ENCODE results near the gene IFT22. TPM values are rescaled to one million over a fixed set of nuclear protein-coding genes. Genes with fewer than 3 reads are reported as not detected.

IFT22 gene
- total RNA-seq: 15.2 TPM

DNA sequence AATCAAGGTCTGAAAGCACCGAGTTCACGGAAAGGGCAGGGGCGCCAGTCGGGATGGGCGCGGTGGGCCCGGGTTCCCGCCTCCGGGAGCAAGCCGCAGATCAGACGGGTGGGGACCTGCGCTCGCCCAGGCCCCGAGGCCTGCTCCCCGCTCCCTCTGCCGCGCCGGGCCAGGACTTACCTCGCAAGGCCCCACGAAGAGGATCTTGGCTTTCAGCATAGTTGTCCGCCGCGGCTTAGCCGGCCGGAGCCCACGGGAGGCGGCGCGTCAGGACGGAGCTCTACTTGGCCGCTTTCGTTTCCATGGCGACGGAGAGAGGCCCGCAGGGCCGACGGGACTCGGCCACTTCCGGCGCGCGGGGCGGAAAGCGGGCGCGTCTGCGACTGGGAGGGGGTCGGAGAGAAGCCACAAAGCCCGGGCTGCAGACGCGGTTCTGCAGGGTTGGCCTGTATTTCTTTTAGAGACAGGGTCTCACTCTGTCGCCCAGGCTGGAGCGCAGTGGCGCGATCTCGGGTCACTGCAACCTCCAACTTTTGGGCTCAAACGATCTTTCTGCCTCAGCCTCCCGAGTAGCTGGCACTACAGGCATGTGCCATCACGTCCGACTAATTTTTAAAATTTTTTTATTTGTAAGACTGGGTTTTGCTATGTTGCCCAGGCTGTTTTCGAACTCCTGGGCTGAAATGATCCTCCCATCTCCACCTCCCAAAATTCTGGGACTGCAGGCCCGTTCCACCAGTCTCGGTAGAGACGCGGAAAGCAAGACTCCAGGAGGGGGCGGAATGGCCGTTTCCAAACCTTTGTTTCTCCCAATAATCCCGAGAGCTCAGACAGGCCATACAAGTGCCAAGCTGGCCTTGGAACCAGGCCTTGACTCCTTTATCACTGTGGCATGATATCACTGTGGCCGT lies at the start of gene IFT22:
IFT22 (minus strand) TSS at position 322 of the 911 bp plus-strand sequence; CDS start at position 219, 103 bp downstream.
- Histone ChIP-seq H3K9me3 (no peaks in the 10 kb centered on the region), H3K4me1 (peaks cover 15% of the 10 kb centered on the region), H3K36me3 (peaks cover 0 to 10% of the 10 kb centered on the region in 2 donors), H3K27me3 (no peaks in the 10 kb centered on the region), H3K4me3 (peak within 1 kb of the TSS; percentile 74 to 77), H3K27ac (peak within 1 kb of the TSS; percentile 57)
- peak in 1 of 2 donors; percentile 90 for DNase-seq (ENCODE audit: extremely low spot score in 2 of 2)
- intact Hi-C loops (cut with DNase I): loop anchor here (5.0 kb wide), 1 partner anchor 626 kb away; no protein-coding TSS in a partner anchor
- peak; percentile 52 to 74 for TF ChIP-seq POLR2AphosphoS5 (IDR thresholded peaks at IDR 0.05; ENCODE audit: insufficient read depth in 1 of 2, low read depth in 1 of 2)
- TF ChIP-seq, protein P1, sequence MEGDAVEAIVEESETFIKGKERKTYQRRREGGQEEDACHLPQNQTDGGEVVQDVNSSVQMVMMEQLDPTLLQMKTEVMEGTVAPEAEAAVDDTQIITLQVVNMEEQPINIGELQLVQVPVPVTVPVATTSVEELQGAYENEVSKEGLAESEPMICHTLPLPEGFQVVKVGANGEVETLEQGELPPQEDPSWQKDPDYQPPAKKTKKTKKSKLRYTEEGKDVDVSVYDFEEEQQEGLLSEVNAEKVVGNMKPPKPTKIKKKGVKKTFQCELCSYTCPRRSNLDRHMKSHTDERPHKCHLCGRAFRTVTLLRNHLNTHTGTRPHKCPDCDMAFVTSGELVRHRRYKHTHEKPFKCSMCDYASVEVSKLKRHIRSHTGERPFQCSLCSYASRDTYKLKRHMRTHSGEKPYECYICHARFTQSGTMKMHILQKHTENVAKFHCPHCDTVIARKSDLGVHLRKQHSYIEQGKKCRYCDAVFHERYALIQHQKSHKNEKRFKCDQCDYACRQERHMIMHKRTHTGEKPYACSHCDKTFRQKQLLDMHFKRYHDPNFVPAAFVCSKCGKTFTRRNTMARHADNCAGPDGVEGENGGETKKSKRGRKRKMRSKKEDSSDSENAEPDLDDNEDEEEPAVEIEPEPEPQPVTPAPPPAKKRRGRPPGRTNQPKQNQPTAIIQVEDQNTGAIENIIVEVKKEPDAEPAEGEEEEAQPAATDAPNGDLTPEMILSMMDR (IDR thresholded peaks at IDR 0.05): no peak

DNA sequence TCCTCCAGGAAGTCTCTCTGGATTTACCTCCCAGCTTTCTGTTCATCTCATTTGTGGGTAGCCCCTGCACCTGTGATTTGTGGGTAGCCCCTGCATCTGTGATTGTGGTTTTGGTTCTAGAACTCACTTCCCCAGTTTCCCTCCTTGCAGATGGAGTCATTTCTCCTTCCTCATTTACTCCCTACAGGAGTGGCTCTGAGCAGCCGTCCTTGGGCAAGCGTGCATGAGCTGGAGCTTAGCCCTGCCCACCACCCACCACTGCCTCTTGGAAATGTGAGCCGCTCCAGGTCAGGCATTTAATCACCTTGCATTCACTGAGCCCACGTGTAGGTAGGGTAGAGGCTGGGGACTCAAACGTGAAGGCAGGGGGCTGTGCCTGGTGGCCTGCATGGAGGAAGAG lies 49.2 kb upstream of the IFT22 start:
- Histone ChIP-seq H3K27ac (no peak overlapping the region), H3K36me3 (no peaks in the 10 kb centered on the region), H3K4me3 (no peak overlapping the region), H3K27me3 (no peaks in the 10 kb centered on the region), H3K9me3 (no peaks in the 10 kb centered on the region), H3K4me1 (peaks cover 4% of the 10 kb centered on the region)
- TF ChIP-seq POLR2AphosphoS5 (IDR thresholded peaks at IDR 0.05; ENCODE audit: insufficient read depth in 1 of 2, low read depth in 1 of 2) (no peak), POLR2A (IDR thresholded peaks at IDR 0.05) (no peak)
- TF ChIP-seq, protein P1 (IDR thresholded peaks at IDR 0.05): no peak
- intact Hi-C loops (cut with DNase I): no loop called here
- no peak for DNase-seq (ENCODE audit: extremely low spot score in 2 of 2)

DNA sequence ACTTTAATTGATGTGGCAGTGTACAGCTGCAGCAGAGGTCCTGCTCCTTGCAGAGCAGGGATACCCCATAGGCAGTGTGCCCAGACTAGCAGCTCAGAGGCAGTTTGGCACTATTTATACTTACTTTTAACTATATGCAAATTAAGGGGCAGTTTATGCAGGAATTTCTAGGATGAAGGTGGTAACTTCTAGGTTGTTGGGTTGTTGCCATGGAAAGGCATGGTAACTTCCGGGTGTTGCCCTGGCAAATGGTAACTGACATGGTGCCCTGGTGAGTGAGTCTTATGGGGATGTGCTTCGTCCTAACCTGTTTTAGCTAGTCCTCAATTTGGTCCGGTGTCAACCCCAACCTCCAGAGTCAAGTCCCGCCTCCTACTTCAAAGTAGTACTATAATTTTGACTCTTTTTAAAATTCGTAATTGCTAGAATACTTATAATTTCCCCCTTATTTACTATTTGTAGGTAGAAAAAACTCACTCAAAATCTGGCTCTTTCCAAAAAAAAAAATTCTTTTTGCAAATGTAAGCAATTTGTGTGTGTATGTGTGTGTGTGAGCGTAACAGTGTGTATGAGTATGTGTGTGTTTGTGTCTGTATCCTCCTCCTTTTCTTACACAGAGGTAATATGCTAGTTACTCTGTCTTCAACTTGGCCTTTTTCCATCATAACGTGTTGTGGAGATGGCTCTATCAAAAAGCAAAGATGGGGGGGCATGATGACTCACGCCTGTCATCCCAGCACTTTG lies 47.0 kb upstream of the IFT22 start:
- intact Hi-C loops (cut with DNase I): no loop called here
- TF ChIP-seq POLR2A (IDR thresholded peaks at IDR 0.05) (no peak), POLR2AphosphoS5 (IDR thresholded peaks at IDR 0.05; ENCODE audit: insufficient read depth in 1 of 2, low read depth in 1 of 2) (no peak)
- TF ChIP-seq, protein P1 (IDR thresholded peaks at IDR 0.05): no peak
- Histone ChIP-seq H3K4me3 (no peak overlapping the region), H3K9me3 (no peaks in the 10 kb centered on the region), H3K27me3 (no peaks in the 10 kb centered on the region), H3K36me3 (no peaks in the 10 kb centered on the region), H3K27ac (no peak overlapping the region), H3K4me1 (peaks cover 3% of the 10 kb centered on the region)
- no peak for DNase-seq (ENCODE audit: extremely low spot score in 2 of 2)

GRCh38 chr7:101367676-101368075 lies 46.1 kb upstream of the IFT22 start:
- TF ChIP-seq POLR2AphosphoS5 (IDR thresholded peaks at IDR 0.05; ENCODE audit: insufficient read depth in 1 of 2, low read depth in 1 of 2) (no peak), POLR2A (IDR thresholded peaks at IDR 0.05) (no peak)
- TF ChIP-seq, protein P1 (IDR thresholded peaks at IDR 0.05): no peak
- intact Hi-C loops (cut with DNase I): no loop called here
- no peak overlapping the region for H3K27ac ChIP-seq
- DNase-seq (ENCODE audit: extremely low spot score in 2 of 2): no peak
- H3K4me1 ChIP-seq: peaks cover 12% of the 10 kb centered on the region
- H3K36me3 ChIP-seq: no peaks in the 10 kb centered on the region
- no peaks in the 10 kb centered on the region for H3K27me3 ChIP-seq
- H3K9me3 ChIP-seq: no peaks in the 10 kb centered on the region
- H3K4me3 ChIP-seq: no peak overlapping the region
